SK-N-SH (cell line): ENCODE results near the gene CCNG2. TPM values are rescaled to one million over a fixed set of nuclear protein-coding genes. Genes with fewer than 3 reads are reported as not detected.
A peak's percentile ranks its signal among the peaks of the same experiment; 100 is the strongest.

Experiments
- CTCF ChIA-PET: fragments of 300-600, 350-600 bp; formaldehyde crosslinking; extraction: SDS; loops from one replicate; lab custom pipeline; 2021; lab: Yijun Ruan, JAX
- POLR2A ChIA-PET: fragments of 350-600 bp; sonication (Branson Sonifier 250); formaldehyde crosslinking; extraction: SDS; loops from one replicate; lab custom pipeline; 2020; ENCODE audit warnings: antibody characterized with exemption, inconsistent platforms; lab: Yijun Ruan, JAX
- DNase-seq: peaks from one replicate; pipeline ENCODE4 v3.0.0; 2012
- H2AFZ ChIP-seq: fragments of 200-600 bp; sonication (generic); 2 replicates; pipeline ENCODE4 v1.8.1; 2016; ENCODE audit warnings: antibody characterized with exemption, mild to moderate bottlenecking, low read depth
- H3F3A ChIP-seq: fragments of 200-600 bp; sonication (generic); replicated peaks from 2 replicates; pipeline ENCODE3; 2016; ENCODE audit warnings: antibody characterized with exemption, mild to moderate bottlenecking; ENCODE audit not compliant: insufficient read depth
- H3K27ac ChIP-seq, 2 experiments: fragments of 200-500 bp in 1 of 2; fragments of 200-600 bp in 1 of 2; sonication (Bioruptor generic) in 1 of 2; sonication (generic), shearing (Covaris generic) in 1 of 2; 2 replicates each; pipeline versions ENCODE4 v1.5.1 to v1.6.1; 2014 to 2016; ENCODE audit warnings: low read depth in 2 of 2, inconsistent platforms in 1 of 2, low read length in 1 of 2, mild to moderate bottlenecking in 1 of 2, mixed read lengths in 1 of 2
- H3K27me3 ChIP-seq: fragments of 200-600 bp; sonication (generic), shearing (Covaris generic); 2 replicates; pipeline ENCODE4 v1.6.1; 2016; ENCODE audit warnings: mixed run types; ENCODE audit not compliant: insufficient read depth
- H3K36me3 ChIP-seq, 2 experiments: fragments of 200-500 bp in 1 of 2; fragments of 200-600 bp in 1 of 2; sonication (Bioruptor generic) in 1 of 2; sonication (generic) in 1 of 2; replicated peaks in 1 of 2; 2 replicates each; pipeline versions ENCODE3 to v1.5.1; 2014 to 2016; ENCODE audit warnings: low read length in 1 of 2, mild to moderate bottlenecking in 1 of 2; ENCODE audit not compliant: insufficient read depth in 2 of 2, control insufficient read depth in 1 of 2
- H3K4me1 ChIP-seq, 2 experiments: fragments of 200-500 bp in 1 of 2; fragments of 200-600 bp in 1 of 2; sonication (Bioruptor generic) in 1 of 2; sonication (generic), shearing (Covaris generic) in 1 of 2; 2 replicates each; pipeline versions ENCODE4 v1.5.1 to v1.6.1; 2014 to 2016; ENCODE audit warnings: low read depth in 1 of 2, low read length in 1 of 2, mixed run types in 1 of 2; ENCODE audit not compliant: insufficient read depth in 2 of 2, control insufficient read depth in 1 of 2
- H3K4me2 ChIP-seq: fragments of 200-600 bp; sonication (generic), shearing (Covaris generic); 2 replicates; pipeline ENCODE4 v1.6.1; 2017; ENCODE audit warnings: mixed run types
- H3K4me3 ChIP-seq, 2 experiments: fragments of 200-500 bp in 1 of 2; fragments of 200-600 bp in 1 of 2; sonication (Bioruptor generic) in 1 of 2; sonication (generic), shearing (Covaris generic) in 1 of 2; 2 replicates each; pipeline versions ENCODE4 v1.5.1 to v1.8.1; 2014 to 2016; ENCODE audit warnings: low read depth in 2 of 2, inconsistent platforms in 1 of 2, low read length in 1 of 2, mild to moderate bottlenecking in 1 of 2, mixed read lengths in 1 of 2, moderate library complexity in 1 of 2
- H3K79me2 ChIP-seq: fragments of 200-600 bp; sonication (generic); 2 replicates; pipeline ENCODE4 v1.8.1; 2017; ENCODE audit warnings: mild to moderate bottlenecking; ENCODE audit not compliant: insufficient read depth
- H3K9ac ChIP-seq: fragments of 200-600 bp; sonication (generic); 2 replicates; pipeline ENCODE4 v1.6.1; 2017; ENCODE audit warnings: mixed run types
- H3K9me2 ChIP-seq: fragments of 200-600 bp; sonication (generic); 2 replicates; pipeline ENCODE4 v1.6.1; 2017; ENCODE audit warnings: mixed run types
- H3K9me3 ChIP-seq: fragments of 200-600 bp; sonication (generic); 2 replicates; pipeline ENCODE4 v1.6.1; 2017; ENCODE audit warnings: mixed run types, mild to moderate bottlenecking, moderate library complexity
- H4K20me1 ChIP-seq: fragments of 200-600 bp; sonication (generic); 2 replicates; pipeline ENCODE4 v1.6.1; 2017; ENCODE audit warnings: mild to moderate bottlenecking, mixed run types; ENCODE audit not compliant: insufficient read depth
- CHD2 ChIP-seq: fragments of 150-350 bp; IDR thresholded peaks from 2 replicates; pipeline ENCODE4 v1.6.1; 2018; ENCODE audit warnings: low read length; ENCODE audit not compliant: partially characterized antibody
- EP300 ChIP-seq, 2 experiments: IDR thresholded peaks; 2 replicates each; pipeline versions ENCODE4 v1.4.0 to v1.6.1; 2012; ENCODE audit warnings: borderline replicate concordance in 1 of 2, low read depth in 1 of 2, low read length in 1 of 2
- EZH2phosphoT487 ChIP-seq: fragments of 200-600 bp; sonication (generic); IDR thresholded peaks from 2 replicates; pipeline ENCODE4 v1.6.1; 2017; ENCODE audit warnings: low read depth, mixed run types, mild to moderate bottlenecking, antibody characterized with exemption, moderate library complexity, borderline replicate concordance
- FOSL2 ChIP-seq: IDR thresholded peaks from 2 replicates; pipeline ENCODE4 v1.4.0; 2012; ENCODE audit warnings: low read depth, mild to moderate bottlenecking, moderate library complexity, borderline replicate concordance
- FOXJ3 ChIP-seq: sonication (generic); formaldehyde crosslinking; IDR thresholded peaks from 2 replicates; pipeline ENCODE4 v1.5.1; 2020; ENCODE audit warnings: mild to moderate bottlenecking, missing genetic modification reagents
- FOXM1 ChIP-seq: IDR thresholded peaks from 2 replicates; pipeline ENCODE4 v1.4.0; 2012; ENCODE audit warnings: low read depth, mild to moderate bottlenecking
- GABPA ChIP-seq: IDR thresholded peaks from 2 replicates; pipeline ENCODE4 v1.4.0; 2012; ENCODE audit warnings: low read depth, mild to moderate bottlenecking
- GATA2 ChIP-seq: sonication (generic); formaldehyde crosslinking; IDR thresholded peaks from 2 replicates; pipeline ENCODE4 v1.5.0; 2020; ENCODE audit warnings: mild to moderate bottlenecking, missing genetic modification reagents
- NRF1 ChIP-seq: IDR thresholded peaks from 2 replicates; pipeline ENCODE4 v1.6.1; 2012; ENCODE audit warnings: low read depth, mild to moderate bottlenecking, low read length
- PBX3 ChIP-seq: IDR thresholded peaks from 2 replicates; pipeline ENCODE4; 2012
- POLR2AphosphoS5 ChIP-seq: IDR thresholded peaks from 2 replicates; pipeline ENCODE4 v1.6.1; 2012; ENCODE audit warnings: low read depth, low read length
- RAD21 ChIP-seq: IDR thresholded peaks from 2 replicates; pipeline ENCODE4 v1.6.1; 2012; ENCODE audit warnings: mild to moderate bottlenecking, low read length
- REST ChIP-seq: IDR thresholded peaks from 2 replicates; pipeline ENCODE4 v1.6.1; 2012; ENCODE audit warnings: mild to moderate bottlenecking, low read depth, low read length, moderate library complexity
- RFX5 ChIP-seq: IDR thresholded peaks from 2 replicates; pipeline ENCODE4 v1.6.1; 2012; ENCODE audit warnings: mild to moderate bottlenecking, improper control_type of control experiment, low read length
- RXRA ChIP-seq: IDR thresholded peaks from 2 replicates; pipeline ENCODE4 v1.4.0; 2012; ENCODE audit warnings: low read depth, mild to moderate bottlenecking, borderline replicate concordance
- SIN3A ChIP-seq: IDR thresholded peaks from 2 replicates; pipeline ENCODE4 v1.6.1; 2012; ENCODE audit warnings: low read depth, mild to moderate bottlenecking, low read length, moderate library complexity, borderline replicate concordance
- SMC3 ChIP-seq: IDR thresholded peaks from 2 replicates; pipeline ENCODE4 v1.6.1; 2012; ENCODE audit warnings: low read depth, low read length, improper control_type of control experiment
- TAF1 ChIP-seq: IDR thresholded peaks from 2 replicates; pipeline ENCODE4 v1.6.1; 2012; ENCODE audit warnings: low read depth, mild to moderate bottlenecking, low read length, moderate library complexity, borderline replicate concordance
- TCF12 ChIP-seq: IDR thresholded peaks from 2 replicates; pipeline ENCODE4 v1.4.0; 2012
- TEAD4 ChIP-seq: IDR thresholded peaks from 2 replicates; pipeline ENCODE4 v1.4.0; 2012; ENCODE audit warnings: mild to moderate bottlenecking, borderline replicate concordance; ENCODE audit not compliant: insufficient read depth
- USF1 ChIP-seq: IDR thresholded peaks from 2 replicates; pipeline ENCODE4 v1.4.0; 2012; ENCODE audit warnings: low read depth, borderline replicate concordance
- YY1 ChIP-seq: IDR thresholded peaks from 2 replicates; pipeline ENCODE4 v1.4.0; 2012; ENCODE audit warnings: low read depth, mild to moderate bottlenecking
- ZBTB33 ChIP-seq: IDR thresholded peaks from 2 replicates; pipeline ENCODE4 v1.4.0; 2012; ENCODE audit warnings: low read depth, borderline replicate concordance
- WGBS: methylation state at CpG from one replicate; pipeline ENCODE4 v1.1.6; 2017; ENCODE audit warnings: low lambda C conversion rate; 5-methylcytosine and 5-hydroxymethylcytosine counted together
- polyA plus RNA-seq, 3 experiments: library from polyadenylated mRNA; depleted of rRNA; stranded (reverse); fragments of >200 nt; gene quantifications; 2 replicates each; pipeline ENCODE4 v1.2.3, GENCODE V29; 2012
- TF ChIP-seq, protein P1 (sequence below): IDR thresholded peaks from 2 replicates; pipeline ENCODE4 v1.4.0; 2012; ENCODE audit warnings: low read depth

CCNG2 gene
- 8.7 and 8.9 TPM in 2 replicates for polyA plus RNA-seq (2012; rRNA removed)
- polyA plus RNA-seq (2012; cell fraction: cytosol; rRNA removed), result 15.7 and 20.4 TPM in 2 replicates
- 9.2 and 10.0 TPM in 2 replicates for polyA plus RNA-seq (2012; cell fraction: nucleus; rRNA removed)

- H3K4me1 ChIP-seq, result peaks cover 8 to 14% of the 10 kb centered on the region in 2 experiments; a peak in 2 of 4 replicates
- peaks cover 25% of the 10 kb centered on the region for H3K79me2 ChIP-seq
- H3K9me2 ChIP-seq, result no peaks in the 10 kb centered on the region
- peak; percentile 84 for DNase-seq
- H3K4me2 ChIP-seq, result peak within 1 kb of the TSS; percentile 81
- peaks cover 31 to 35% of the 10 kb centered on the region in 2 experiments for H3K36me3 ChIP-seq
- H3K4me3 ChIP-seq, result peak within 1 kb of the TSS; percentile 100
- H3F3A ChIP-seq, result peaks cover 6% of the 10 kb centered on the region
- H4K20me1 ChIP-seq, result peaks cover 21% of the 10 kb centered on the region; the same call in 1 of the 2 replicates
- peak within 1 kb of the TSS; percentile 96 to 99 for H3K27ac ChIP-seq
- no peaks in the 10 kb centered on the region for H3K27me3 ChIP-seq
- ChIA-PET CTCF (interaction anchor here (8.5 kb wide), 1 partner anchor 61 kb away, joined by 41 read pairs; no protein-coding TSS in a partner anchor), POLR2A (interaction anchor here (0.5 to 0.7 kb wide), 2 partner anchors 11 to 936 kb away, joined by 3 read pairs; no protein-coding TSS in a partner anchor)
- peak within 1 kb of the TSS; percentile 96 for H3K9ac ChIP-seq
- H3K9me3 ChIP-seq, result no peaks in the 10 kb centered on the region
- peak within 1 kb of the TSS; percentile 97 for H2AFZ ChIP-seq
- 0% methylated on average over 10 of the region's 94 CpGs for WGBS
- TF ChIP-seq REST, result no peak
- TF ChIP-seq ZBTB33, result no peak
- TF ChIP-seq FOXM1, result peak; percentile 94
- no peak for TF ChIP-seq RXRA
- TF ChIP-seq CHD2, result peak; percentile 93
- no peak for TF ChIP-seq RFX5
- TF ChIP-seq GABPA, result peak; percentile 48; the same call in 1 of the 2 replicates
- TF ChIP-seq YY1, result peak; percentile 71; the same call in 1 of the 2 replicates
- peak; percentile 93 for TF ChIP-seq USF1
- TF ChIP-seq EP300 (IDR thresholded peaks at IDR 0.05; ENCODE audit: borderline replicate concordance in 1 of 2, low read depth in 1 of 2, low read length in 1 of 2), result no peak
- TF ChIP-seq FOXJ3 (CRISPR knock-in tag), result no peak; the same call in 1 of the 2 replicates
- no peak; the same call in 1 of the 2 replicates for TF ChIP-seq TCF12
- peak; percentile 43; the same call in 1 of the 2 replicates for TF ChIP-seq POLR2AphosphoS5
- peak; percentile 67 for TF ChIP-seq TAF1
- TF ChIP-seq EZH2phosphoT487, result no peak
- no peak for TF ChIP-seq SMC3
- TF ChIP-seq SIN3A, result peak; percentile 91
- TF ChIP-seq FOSL2, result no peak
- TF ChIP-seq GATA2, result no peak
- TF ChIP-seq PBX3, result peak; percentile 80
- TF ChIP-seq TEAD4, result no peak
- no peak for TF ChIP-seq NRF1
- TF ChIP-seq, protein P1, sequence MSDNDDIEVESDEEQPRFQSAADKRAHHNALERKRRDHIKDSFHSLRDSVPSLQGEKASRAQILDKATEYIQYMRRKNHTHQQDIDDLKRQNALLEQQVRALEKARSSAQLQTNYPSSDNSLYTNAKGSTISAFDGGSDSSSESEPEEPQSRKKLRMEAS, result peak; percentile 90
- TF ChIP-seq RAD21, result no peak
Observed at GRCh38 chr4:77156912-77157858, at the start of gene CCNG2. TSS of gene CCNG2 (plus strand) at chr4:77157207. CDS start at chr4:77158533, 1,326 bp downstream.
